SK-N-SH (cell line): ENCODE measurements around the gene NR3C1. TPM values are rescaled to one million over a fixed set of nuclear protein-coding genes. Genes with fewer than 3 reads are reported as not detected.

Source experiments
- CTCF ChIA-PET: fragments of 300-600, 350-600 bp; formaldehyde crosslinking; extraction: SDS; loops from one replicate; lab custom pipeline; 2021; lab: Yijun Ruan, JAX
- POLR2A ChIA-PET: fragments of 350-600 bp; sonication (Branson Sonifier 250); formaldehyde crosslinking; extraction: SDS; loops from one replicate; lab custom pipeline; 2020; ENCODE audit warnings: antibody characterized with exemption, inconsistent platforms; lab: Yijun Ruan, JAX
- DNase-seq: peaks from one replicate; pipeline ENCODE4 v3.0.0; 2012
- H2AFZ ChIP-seq: fragments of 200-600 bp; sonication (generic); 2 replicates; pipeline ENCODE4 v1.8.1; 2016; ENCODE audit warnings: antibody characterized with exemption, mild to moderate bottlenecking, low read depth
- H3F3A ChIP-seq: fragments of 200-600 bp; sonication (generic); replicated peaks from 2 replicates; pipeline ENCODE3; 2016; ENCODE audit warnings: antibody characterized with exemption, mild to moderate bottlenecking; ENCODE audit not compliant: insufficient read depth
- H3K27ac ChIP-seq, 2 experiments: fragments of 200-500 bp in 1 of 2; fragments of 200-600 bp in 1 of 2; sonication (Bioruptor generic) in 1 of 2; sonication (generic), shearing (Covaris generic) in 1 of 2; 2 replicates each; pipeline versions ENCODE4 v1.5.1 to v1.6.1; 2014 to 2016; ENCODE audit warnings: low read depth in 2 of 2, inconsistent platforms in 1 of 2, low read length in 1 of 2, mild to moderate bottlenecking in 1 of 2, mixed read lengths in 1 of 2
- H3K27me3 ChIP-seq: fragments of 200-600 bp; sonication (generic), shearing (Covaris generic); 2 replicates; pipeline ENCODE4 v1.6.1; 2016; ENCODE audit warnings: mixed run types; ENCODE audit not compliant: insufficient read depth
- H3K36me3 ChIP-seq, 2 experiments: fragments of 200-500 bp in 1 of 2; fragments of 200-600 bp in 1 of 2; sonication (Bioruptor generic) in 1 of 2; sonication (generic) in 1 of 2; replicated peaks in 1 of 2; 2 replicates each; pipeline versions ENCODE3 to v1.5.1; 2014 to 2016; ENCODE audit warnings: low read length in 1 of 2, mild to moderate bottlenecking in 1 of 2; ENCODE audit not compliant: insufficient read depth in 2 of 2, control insufficient read depth in 1 of 2
- H3K4me1 ChIP-seq, 2 experiments: fragments of 200-500 bp in 1 of 2; fragments of 200-600 bp in 1 of 2; sonication (Bioruptor generic) in 1 of 2; sonication (generic), shearing (Covaris generic) in 1 of 2; 2 replicates each; pipeline versions ENCODE4 v1.5.1 to v1.6.1; 2014 to 2016; ENCODE audit warnings: low read depth in 1 of 2, low read length in 1 of 2, mixed run types in 1 of 2; ENCODE audit not compliant: insufficient read depth in 2 of 2, control insufficient read depth in 1 of 2
- H3K4me2 ChIP-seq: fragments of 200-600 bp; sonication (generic), shearing (Covaris generic); 2 replicates; pipeline ENCODE4 v1.6.1; 2017; ENCODE audit warnings: mixed run types
- H3K4me3 ChIP-seq, 2 experiments: fragments of 200-500 bp in 1 of 2; fragments of 200-600 bp in 1 of 2; sonication (Bioruptor generic) in 1 of 2; sonication (generic), shearing (Covaris generic) in 1 of 2; 2 replicates each; pipeline versions ENCODE4 v1.5.1 to v1.8.1; 2014 to 2016; ENCODE audit warnings: low read depth in 2 of 2, inconsistent platforms in 1 of 2, low read length in 1 of 2, mild to moderate bottlenecking in 1 of 2, mixed read lengths in 1 of 2, moderate library complexity in 1 of 2
- H3K79me2 ChIP-seq: fragments of 200-600 bp; sonication (generic); 2 replicates; pipeline ENCODE4 v1.8.1; 2017; ENCODE audit warnings: mild to moderate bottlenecking; ENCODE audit not compliant: insufficient read depth
- H3K9ac ChIP-seq: fragments of 200-600 bp; sonication (generic); 2 replicates; pipeline ENCODE4 v1.6.1; 2017; ENCODE audit warnings: mixed run types
- H3K9me2 ChIP-seq: fragments of 200-600 bp; sonication (generic); 2 replicates; pipeline ENCODE4 v1.6.1; 2017; ENCODE audit warnings: mixed run types
- H3K9me3 ChIP-seq: fragments of 200-600 bp; sonication (generic); 2 replicates; pipeline ENCODE4 v1.6.1; 2017; ENCODE audit warnings: mixed run types, mild to moderate bottlenecking, moderate library complexity
- H4K20me1 ChIP-seq: fragments of 200-600 bp; sonication (generic); 2 replicates; pipeline ENCODE4 v1.6.1; 2017; ENCODE audit warnings: mild to moderate bottlenecking, mixed run types; ENCODE audit not compliant: insufficient read depth
- CHD2 ChIP-seq: fragments of 150-350 bp; IDR thresholded peaks from 2 replicates; pipeline ENCODE4 v1.6.1; 2018; ENCODE audit warnings: low read length; ENCODE audit not compliant: partially characterized antibody
- CTCF ChIP-seq: fragments of 200-600 bp; sonication (generic); IDR thresholded peaks from 2 replicates; pipeline ENCODE4 v1.6.1; 2017; ENCODE audit warnings: antibody characterized with exemption, mild to moderate bottlenecking, moderate library complexity
- EP300 ChIP-seq, 2 experiments: IDR thresholded peaks; 2 replicates each; pipeline versions ENCODE4 v1.4.0 to v1.6.1; 2012; ENCODE audit warnings: borderline replicate concordance in 1 of 2, low read depth in 1 of 2, low read length in 1 of 2
- EZH2phosphoT487 ChIP-seq: fragments of 200-600 bp; sonication (generic); IDR thresholded peaks from 2 replicates; pipeline ENCODE4 v1.6.1; 2017; ENCODE audit warnings: low read depth, mixed run types, mild to moderate bottlenecking, antibody characterized with exemption, moderate library complexity, borderline replicate concordance
- FOXM1 ChIP-seq: IDR thresholded peaks from 2 replicates; pipeline ENCODE4 v1.4.0; 2012; ENCODE audit warnings: low read depth, mild to moderate bottlenecking
- GABPA ChIP-seq: IDR thresholded peaks from 2 replicates; pipeline ENCODE4 v1.4.0; 2012; ENCODE audit warnings: low read depth, mild to moderate bottlenecking
- JUND ChIP-seq: IDR thresholded peaks from 2 replicates; pipeline ENCODE4 v1.4.0; 2012
- MXI1 ChIP-seq: IDR thresholded peaks from 2 replicates; pipeline ENCODE4 v1.6.1; 2012; ENCODE audit warnings: mild to moderate bottlenecking, low read depth, low read length, improper control_type of control experiment
- NFIC ChIP-seq: IDR thresholded peaks from 2 replicates; pipeline ENCODE4 v1.4.0; 2012; ENCODE audit warnings: borderline replicate concordance
- NRF1 ChIP-seq: IDR thresholded peaks from 2 replicates; pipeline ENCODE4 v1.6.1; 2012; ENCODE audit warnings: low read depth, mild to moderate bottlenecking, low read length
- PBX3 ChIP-seq: IDR thresholded peaks from 2 replicates; pipeline ENCODE4; 2012
- POLR2AphosphoS5 ChIP-seq: IDR thresholded peaks from 2 replicates; pipeline ENCODE4 v1.6.1; 2012; ENCODE audit warnings: low read depth, low read length
- RXRA ChIP-seq: IDR thresholded peaks from 2 replicates; pipeline ENCODE4 v1.4.0; 2012; ENCODE audit warnings: low read depth, mild to moderate bottlenecking, borderline replicate concordance
- SIN3A ChIP-seq: IDR thresholded peaks from 2 replicates; pipeline ENCODE4 v1.6.1; 2012; ENCODE audit warnings: low read depth, mild to moderate bottlenecking, low read length, moderate library complexity, borderline replicate concordance
- TEAD4 ChIP-seq: IDR thresholded peaks from 2 replicates; pipeline ENCODE4 v1.4.0; 2012; ENCODE audit warnings: mild to moderate bottlenecking, borderline replicate concordance; ENCODE audit not compliant: insufficient read depth
- USF2 ChIP-seq: fragments of 150-350 bp; IDR thresholded peaks from 2 replicates; pipeline ENCODE4 v1.6.1; 2017; ENCODE audit warnings: antibody characterized with exemption, low read length, low read depth, borderline replicate concordance
- YY1 ChIP-seq: IDR thresholded peaks from 2 replicates; pipeline ENCODE4 v1.4.0; 2012; ENCODE audit warnings: low read depth, mild to moderate bottlenecking
- ZBTB33 ChIP-seq: IDR thresholded peaks from 2 replicates; pipeline ENCODE4 v1.4.0; 2012; ENCODE audit warnings: low read depth, borderline replicate concordance
- WGBS: methylation state at CpG from one replicate; pipeline ENCODE4 v1.1.6; 2017; ENCODE audit warnings: low lambda C conversion rate; 5-methylcytosine and 5-hydroxymethylcytosine counted together
- polyA plus RNA-seq, 3 experiments: library from polyadenylated mRNA; depleted of rRNA; stranded (reverse); fragments of >200 nt; gene quantifications; 2 replicates each; pipeline ENCODE4 v1.2.3, GENCODE V29; 2012
- TF ChIP-seq, protein P1 (sequence below): IDR thresholded peaks from 2 replicates; pipeline ENCODE4 v1.4.0; 2012; ENCODE audit warnings: low read depth

Gene NR3C1
- polyA plus RNA-seq, 1 of the 3 experiments (the other 2 are of a cell fraction), result 7.1 TPM

- CTCF ChIA-PET, result no interaction called here
Observed at GRCh38 chr5:143237664-143238063, 165.8 kb downstream of the NR3C1 start.

GRCh38 chr5:143236682-143237081, 166.8 kb downstream of the NR3C1 start:
- Histone ChIP-seq H4K20me1 (no peaks in the 10 kb centered on the region), H3K27me3 (no peaks in the 10 kb centered on the region), H3K36me3 (no peaks in the 10 kb centered on the region), H3K9ac (no peak overlapping the region), H3F3A (no peaks in the 10 kb centered on the region), H3K4me1 (peaks cover 0 to 9% of the 10 kb centered on the region in 2 experiments; a peak in 1 of 4 replicates), H3K4me2 (no peak overlapping the region), H3K4me3 (no peak overlapping the region), H3K9me3 (no peaks in the 10 kb centered on the region), H2AFZ (no peak overlapping the region), H3K9me2 (no peaks in the 10 kb centered on the region), H3K27ac (no peak overlapping the region), H3K79me2 (no peaks in the 10 kb centered on the region)
- WGBS, result 84% methylated on average over 2 of the region's 2 CpGs
- CTCF ChIA-PET, result no interaction called here
- POLR2A ChIA-PET, result no interaction called here
- no peak for DNase-seq
- TF ChIP-seq RXRA, result no peak
- no peak for TF ChIP-seq NRF1
- no peak for TF ChIP-seq GABPA
- no peak for TF ChIP-seq SIN3A
- TF ChIP-seq YY1, result no peak
- no peak for TF ChIP-seq FOXM1
- no peak for TF ChIP-seq POLR2AphosphoS5
- TF ChIP-seq USF2, result no peak
- no peak for TF ChIP-seq ZBTB33

More at GRCh38 chr5:143237664-143238063, 165.8 kb downstream of the NR3C1 start:
- Histone ChIP-seq H3K36me3 (no peaks in the 10 kb centered on the region), H3K4me3 (no peak overlapping the region), H3K27ac (no peak overlapping the region), H4K20me1 (no peaks in the 10 kb centered on the region), H3K4me2 (no peak overlapping the region), H3F3A (no peaks in the 10 kb centered on the region), H3K79me2 (no peaks in the 10 kb centered on the region), H3K9ac (no peak overlapping the region), H2AFZ (no peak overlapping the region), H3K9me2 (no peaks in the 10 kb centered on the region), H3K4me1 (peaks cover 0 to 19% of the 10 kb centered on the region in 2 experiments; a peak in 1 of 4 replicates), H3K9me3 (no peaks in the 10 kb centered on the region), H3K27me3 (no peaks in the 10 kb centered on the region)
- POLR2A ChIA-PET, result no interaction called here
- TF ChIP-seq EP300 (IDR thresholded peaks at IDR 0.05; ENCODE audit: borderline replicate concordance in 1 of 2, low read depth in 1 of 2, low read length in 1 of 2), result no peak
- no peak for TF ChIP-seq FOXM1
- no peak for TF ChIP-seq NFIC
- no peak for TF ChIP-seq CTCF
- TF ChIP-seq, protein P1, sequence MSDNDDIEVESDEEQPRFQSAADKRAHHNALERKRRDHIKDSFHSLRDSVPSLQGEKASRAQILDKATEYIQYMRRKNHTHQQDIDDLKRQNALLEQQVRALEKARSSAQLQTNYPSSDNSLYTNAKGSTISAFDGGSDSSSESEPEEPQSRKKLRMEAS, result no peak
- TF ChIP-seq JUND, result no peak
- no peak for TF ChIP-seq TEAD4
- TF ChIP-seq NRF1, result no peak
- TF ChIP-seq EZH2phosphoT487, result no peak
- no peak for TF ChIP-seq CHD2
- no peak for TF ChIP-seq MXI1
- no peak for TF ChIP-seq PBX3
- no peak for TF ChIP-seq GABPA
- DNase-seq, result no peak
- WGBS, result 83% methylated on average over 10 of the region's 10 CpGs
